Measurements from ENCODE around the gene LAMA5.

Gene LAMA5

DNA sequence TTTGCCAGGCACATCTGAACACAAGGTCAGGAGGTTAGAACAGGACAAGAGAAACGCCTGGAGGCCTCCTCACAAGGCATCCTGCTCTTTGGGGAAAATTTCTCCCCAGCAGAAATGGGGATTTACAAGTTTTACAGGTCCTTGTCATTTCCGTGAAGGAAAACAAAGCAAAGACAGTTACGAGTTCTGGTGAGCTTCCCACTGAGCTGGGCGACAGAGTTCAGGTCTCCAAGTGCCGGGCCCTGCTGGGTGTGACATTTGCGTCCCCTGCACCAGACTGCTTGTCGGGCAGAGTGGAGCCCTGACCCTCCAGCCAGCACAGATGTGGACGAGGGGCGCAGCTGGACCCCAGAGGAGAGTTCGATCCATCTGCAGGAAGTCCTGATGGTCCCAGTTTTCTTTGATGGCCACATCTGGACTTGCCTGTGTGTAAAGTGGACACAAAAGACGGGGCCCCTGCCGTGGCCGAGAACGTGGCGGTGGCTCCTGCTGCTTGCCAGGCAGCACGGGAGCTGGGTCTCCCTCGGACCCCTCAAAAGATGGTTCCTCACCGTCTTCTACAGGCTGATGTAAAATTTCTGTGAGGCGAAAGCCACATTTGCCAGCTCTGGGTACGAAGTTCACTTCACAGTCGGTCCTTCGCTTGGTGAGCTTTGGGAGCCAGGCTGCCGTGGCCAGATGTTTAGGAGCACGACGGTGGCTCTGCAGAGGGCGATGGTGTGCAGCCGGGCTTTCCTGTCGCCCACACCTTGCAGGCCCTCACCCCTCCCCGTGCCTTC is 69.5 kb downstream of the LAMA5 start:
- no peak for DNase-seq

DNA sequence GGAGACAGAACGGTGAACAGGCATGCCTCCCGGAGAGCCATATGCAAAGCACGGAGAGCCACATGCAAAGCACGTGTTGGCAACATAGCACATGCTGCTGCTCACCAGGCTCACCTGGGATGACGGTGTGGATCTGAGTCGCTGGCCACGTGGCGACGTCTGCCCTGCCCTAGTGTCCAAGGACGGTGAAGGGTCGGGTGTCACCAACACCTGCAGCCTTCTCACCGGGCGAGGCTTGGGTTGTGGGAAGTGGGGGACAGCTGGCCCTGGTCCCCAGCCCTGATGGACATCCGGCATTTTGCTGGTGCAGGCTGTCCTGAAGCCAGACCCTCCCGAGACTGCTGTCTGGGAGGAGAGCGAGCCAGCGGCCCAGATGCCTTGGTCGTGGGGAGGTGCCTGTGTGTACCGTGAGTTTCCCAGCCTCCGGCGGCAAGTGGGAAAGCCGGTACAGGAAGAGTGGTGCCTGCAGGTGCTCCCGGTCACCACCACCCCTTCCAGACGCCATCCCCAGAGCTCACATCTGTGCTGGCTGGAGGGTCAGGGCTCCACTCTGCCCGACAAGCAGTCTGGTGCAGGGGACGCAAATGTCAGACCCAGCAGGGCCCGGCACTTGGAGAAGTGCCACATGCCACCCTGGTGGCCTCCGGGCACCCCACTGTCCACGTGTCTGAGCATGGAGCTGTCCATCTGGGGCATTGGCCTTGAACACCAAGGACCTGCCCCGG is 70.2 kb downstream of the LAMA5 start:
- no peak for DNase-seq

DNA sequence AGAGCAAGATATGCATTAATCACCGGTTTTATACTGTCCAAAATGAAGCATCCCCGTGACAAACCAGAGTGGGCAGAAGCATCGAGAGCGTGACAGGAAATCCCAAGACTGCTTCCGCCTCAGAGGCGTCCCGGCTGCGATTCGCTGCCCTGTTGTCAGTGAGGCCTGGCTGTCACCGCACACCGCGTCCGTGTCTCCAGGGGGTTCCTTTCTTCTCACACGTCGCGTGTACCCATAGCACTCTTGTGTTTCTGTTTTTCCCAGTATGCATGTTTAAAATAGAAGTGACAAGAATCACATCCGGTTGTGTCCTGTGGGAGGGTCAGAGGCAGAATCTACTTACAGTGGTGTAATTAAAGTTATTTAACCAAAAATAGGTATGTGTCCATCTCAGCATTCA is 72.6 kb downstream of the LAMA5 start:
- DNase-seq: no peak

DNA sequence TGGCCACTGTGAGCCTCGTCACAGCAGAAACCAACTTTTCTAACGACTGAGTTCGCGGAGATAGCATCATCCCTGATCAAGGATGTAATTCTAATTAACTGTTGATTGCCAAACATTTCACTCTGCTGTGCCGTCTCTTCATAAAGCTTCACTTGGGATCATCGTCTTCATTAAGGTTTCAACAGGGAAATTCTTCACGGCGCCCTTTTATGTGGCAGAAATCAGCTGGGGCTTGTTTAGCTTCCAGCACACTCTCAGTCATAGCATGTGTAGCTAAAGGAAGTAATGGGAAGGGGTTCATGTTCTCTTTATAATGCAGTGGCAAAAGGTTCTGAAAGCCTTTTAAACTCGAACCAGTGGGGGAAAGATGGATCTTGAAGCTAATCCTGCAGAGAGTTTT is 73.2 kb downstream of the LAMA5 start:
- DNase-seq: no peak

DNA sequence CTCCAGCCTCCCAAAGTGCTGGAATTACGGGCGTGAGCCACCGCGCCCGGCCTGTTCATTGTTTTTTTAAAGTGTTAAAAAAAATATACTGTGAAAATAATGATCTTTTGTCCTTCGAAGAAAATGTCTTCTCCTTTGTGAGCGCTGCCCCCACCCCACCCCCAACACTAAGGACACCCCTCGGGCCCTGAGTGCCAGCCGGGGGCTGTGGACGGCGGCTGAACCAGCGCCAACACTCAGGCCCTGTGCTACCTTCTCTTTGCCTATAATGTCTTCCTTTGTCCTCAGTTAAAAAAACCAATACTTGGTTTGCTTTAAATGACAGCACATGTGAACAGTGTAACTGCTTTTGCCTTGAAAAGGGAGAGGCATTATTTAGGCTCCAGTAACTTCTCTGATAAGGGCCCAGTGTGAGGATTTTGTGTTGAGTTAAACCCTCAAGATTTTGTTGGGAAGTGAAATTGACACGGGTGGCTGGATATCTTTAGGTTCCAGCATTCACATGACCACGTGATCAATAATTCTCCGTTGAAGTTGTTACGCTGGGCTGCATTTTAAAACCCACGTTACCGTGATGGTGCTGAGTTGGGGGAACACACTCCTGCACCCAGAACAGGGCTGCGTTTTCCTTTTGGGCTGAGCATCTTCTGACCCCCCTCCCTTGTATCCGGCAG is 73.9 kb downstream of the LAMA5 start:
- no peak for DNase-seq

DNA sequence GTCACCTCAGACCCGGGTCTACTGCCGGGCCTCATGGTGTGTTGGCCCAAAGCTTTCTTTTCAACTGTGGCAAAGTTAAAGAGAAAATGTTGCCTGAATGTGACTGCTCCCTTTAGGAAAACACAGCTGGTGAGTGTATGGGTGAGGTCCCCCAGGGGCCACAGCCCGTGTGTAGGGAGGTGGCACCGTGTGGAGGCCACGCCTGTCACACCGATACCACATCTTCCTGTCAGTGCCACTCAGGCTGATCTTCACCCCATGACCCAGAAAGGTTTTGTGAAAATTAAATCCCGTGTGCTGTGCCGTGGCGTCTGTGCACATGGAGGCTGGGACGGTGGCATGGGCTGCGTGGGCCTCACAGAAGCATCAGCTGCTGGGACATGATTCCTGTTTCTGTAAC is 75.0 kb downstream of the LAMA5 start:
- no peak for DNase-seq

DNA sequence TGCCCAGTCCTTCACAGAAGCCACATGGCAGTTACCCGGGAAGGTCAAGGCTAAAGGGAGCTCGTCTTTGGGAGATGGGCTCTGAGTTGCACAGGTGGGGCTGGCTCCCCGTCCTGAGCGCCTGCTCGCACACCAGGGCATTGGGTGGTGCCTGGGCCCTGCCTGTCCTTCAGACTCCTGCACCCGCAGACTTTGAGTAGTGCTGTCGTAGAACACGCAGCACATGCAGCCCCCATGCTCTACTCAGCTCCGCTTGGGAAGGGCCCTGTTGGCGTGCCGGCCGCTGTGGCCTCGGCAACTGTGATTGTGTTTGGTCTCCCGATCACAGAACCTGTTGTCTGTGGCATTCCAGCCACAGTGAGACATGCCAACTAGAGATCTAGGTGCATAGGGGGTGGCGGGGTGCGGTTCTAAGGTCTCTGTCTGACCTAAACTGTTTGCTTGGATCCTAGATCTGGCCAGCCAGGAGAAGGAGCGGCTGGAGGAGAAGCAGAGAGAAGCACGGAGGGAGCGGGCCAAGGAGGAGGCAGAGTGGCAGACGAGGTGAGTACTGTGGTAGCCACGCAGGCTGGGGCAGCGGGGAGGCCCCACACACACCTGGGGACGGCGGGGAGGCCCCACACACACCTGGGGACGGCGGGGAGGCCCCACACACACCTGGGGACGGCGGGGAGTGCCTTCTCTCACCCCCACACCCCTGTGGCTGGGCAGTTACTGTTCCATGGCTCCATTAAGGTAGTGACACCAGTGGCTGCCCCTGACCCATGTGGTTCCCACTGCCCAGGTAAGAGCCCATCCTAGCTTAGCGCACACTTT is 75.7 kb downstream of the LAMA5 start:
- DNase-seq: no peak

DNA sequence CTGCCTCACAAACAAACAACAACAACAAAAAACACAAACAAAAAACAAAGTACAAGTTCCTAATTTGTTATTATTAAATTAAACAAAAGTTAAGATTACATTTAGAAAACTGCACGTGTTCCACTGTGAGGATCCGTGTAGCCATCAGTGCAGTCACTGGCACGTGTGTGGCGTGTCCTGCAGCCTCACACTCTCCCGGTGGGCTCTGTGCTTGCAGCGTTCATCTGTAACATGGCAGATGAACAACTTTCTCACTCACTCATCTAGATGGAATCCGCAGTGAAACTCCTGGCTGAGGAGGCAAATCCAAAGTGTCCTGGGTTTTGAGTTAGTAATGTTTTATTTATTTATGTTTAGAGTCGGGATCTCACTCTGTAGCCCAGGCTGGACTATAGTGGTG is 77.2 kb downstream of the LAMA5 start:
- DNase-seq: no peak

DNA sequence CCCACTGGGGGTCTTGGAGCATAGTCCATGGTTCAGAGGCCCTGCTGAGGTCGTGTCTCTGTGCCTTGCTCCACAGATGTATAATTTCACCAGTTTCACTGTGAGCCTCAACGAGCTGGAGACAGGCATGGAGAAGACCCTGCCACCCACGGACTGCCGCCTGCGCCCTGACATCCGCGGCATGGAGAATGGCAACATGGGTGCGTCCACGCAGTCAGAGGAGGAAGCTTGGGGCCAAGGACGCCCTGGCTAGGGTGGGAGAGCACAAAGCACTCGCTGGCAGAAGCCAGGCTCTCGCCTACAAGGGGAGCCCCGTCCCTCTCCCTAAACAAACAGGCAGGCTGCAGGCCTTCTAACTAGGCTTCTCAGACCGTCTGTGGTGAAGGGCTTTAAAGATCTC is 78.0 kb downstream of the LAMA5 start:
- DNase-seq: no peak

DNA sequence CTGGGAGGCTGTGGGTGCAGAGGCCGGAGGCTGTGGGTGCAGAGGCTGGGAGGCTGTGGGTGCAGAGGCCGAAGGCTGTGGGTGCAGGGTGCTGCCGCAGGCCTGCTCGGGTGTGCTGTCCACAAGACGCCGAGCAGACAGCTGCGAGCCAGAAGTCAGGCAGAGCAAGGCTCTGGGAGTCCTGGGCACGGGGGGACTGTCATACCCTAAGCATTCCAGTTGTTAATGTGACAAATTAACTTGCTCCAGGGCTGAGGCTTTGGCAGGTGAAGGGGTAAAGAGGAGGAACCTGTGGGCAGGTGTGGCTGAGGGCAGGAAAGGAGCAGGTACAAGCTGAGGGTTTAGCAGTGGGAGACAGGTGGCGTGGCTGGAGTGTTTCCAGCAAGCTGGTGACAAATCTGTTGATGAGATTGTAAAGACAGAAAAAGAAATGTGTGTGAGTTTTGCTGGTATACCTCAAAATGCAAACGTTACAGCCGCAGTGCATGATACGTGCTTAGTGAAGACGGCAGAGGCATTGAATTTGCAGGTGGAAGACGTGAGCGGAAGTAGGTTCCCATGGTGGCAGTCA is 78.5 kb downstream of the LAMA5 start:
- DNase-seq: no peak

DNA sequence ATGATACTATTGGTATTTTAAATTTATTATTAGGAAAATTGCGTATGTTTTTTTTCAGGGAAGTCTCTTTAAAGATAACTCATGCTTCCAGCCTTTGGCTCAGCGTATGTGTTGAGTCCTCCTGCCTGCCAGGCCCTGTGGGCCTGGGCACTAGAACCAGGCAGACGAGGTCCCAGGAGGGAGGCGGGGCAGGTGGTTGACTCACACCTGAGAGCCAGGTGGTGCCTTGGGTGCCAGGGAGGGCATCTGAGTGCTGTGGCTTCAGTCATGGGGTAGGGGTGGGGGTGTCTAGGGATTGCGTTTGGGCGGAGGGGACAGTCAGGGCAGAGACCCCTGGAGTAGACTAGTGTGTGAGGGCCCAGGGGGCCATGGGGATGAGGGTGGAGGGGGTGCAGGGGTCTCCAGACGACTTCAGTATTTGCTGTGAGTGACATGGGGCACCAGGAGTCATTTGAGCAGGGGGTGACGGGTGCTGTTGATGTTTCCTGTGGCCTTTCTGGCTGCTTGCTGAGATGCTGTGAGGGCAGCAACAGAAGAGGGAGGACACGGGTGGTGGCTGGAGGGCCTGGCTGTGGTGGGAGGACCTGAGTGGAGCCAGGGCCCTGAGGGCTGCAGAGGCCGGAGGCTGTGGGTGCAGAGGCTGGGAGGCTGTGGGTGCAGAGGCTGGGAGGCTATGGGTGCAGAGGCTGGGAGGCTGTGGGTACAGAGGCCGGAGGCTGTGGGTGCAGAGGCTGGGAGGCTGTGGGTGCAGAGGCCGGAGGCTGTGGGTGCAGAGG is 79.2 kb downstream of the LAMA5 start:
- no peak for DNase-seq

DNA sequence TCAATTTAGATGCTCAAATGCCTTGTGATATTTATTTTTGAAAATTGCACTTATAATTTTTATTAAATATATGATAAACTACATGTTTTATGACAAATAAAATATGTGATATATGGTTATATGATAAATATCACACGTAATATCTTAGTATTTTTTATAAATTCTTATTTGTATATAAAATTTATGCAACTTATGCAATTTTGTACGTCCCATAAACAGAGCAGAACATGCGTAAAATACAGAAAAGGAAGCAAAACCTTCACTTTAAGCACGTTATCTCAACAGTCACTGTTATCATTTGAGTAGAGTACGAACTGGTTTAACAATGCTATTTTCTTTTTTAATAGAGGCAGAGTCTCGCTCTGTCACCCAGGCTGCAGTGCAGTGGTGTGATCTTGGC is 80.0 kb downstream of the LAMA5 start:
- DNase-seq: no peak

DNA sequence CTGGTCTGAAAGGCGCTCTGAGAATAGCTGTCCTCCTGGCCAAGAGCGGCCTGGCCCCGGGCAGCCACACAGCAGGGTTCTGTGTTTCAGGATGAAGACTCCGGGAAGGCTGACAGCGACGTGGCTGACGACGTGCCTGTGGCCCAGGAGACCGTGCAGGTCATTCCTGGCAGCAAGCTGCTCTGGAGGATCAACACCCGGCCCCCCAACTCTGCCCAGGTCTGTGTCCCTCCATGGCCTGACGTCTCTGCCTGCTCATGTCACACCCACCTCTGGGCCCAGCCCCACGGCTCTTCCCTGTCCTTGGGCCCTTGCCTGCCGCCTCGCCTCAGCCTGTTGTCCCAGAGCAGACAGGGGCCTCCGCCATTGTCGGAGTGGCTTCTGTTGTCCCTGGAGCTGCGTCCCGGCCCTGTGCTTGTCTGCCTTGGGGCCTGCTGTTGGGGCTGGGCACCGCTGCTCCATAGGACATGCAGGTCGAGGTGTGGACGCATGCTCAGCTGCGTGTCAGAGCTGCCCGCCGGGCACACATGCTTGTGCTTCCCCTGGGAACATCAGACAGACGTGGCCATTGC is 80.5 kb downstream of the LAMA5 start:
- DNase-seq: no peak

DNA sequence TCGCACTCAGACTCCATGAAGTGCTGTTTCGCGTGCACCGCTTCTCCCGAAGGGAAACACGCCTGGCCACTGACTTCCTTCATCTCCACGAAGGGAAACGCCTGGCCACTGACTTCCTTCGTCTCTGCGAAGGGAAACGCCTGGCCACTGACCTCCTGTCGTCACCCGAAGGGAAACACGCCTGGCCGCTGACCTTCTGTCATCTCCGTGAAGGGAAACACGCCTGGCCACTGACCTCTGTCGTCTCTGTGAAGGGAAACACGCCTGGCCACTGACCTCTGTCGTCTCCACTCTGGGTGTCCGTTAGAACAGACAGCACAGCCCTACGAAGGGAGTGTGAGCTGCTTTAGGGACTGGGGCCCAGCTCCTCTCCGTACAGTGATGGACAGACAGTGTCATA is 81.4 kb downstream of the LAMA5 start:
- DNase-seq: no peak

DNA sequence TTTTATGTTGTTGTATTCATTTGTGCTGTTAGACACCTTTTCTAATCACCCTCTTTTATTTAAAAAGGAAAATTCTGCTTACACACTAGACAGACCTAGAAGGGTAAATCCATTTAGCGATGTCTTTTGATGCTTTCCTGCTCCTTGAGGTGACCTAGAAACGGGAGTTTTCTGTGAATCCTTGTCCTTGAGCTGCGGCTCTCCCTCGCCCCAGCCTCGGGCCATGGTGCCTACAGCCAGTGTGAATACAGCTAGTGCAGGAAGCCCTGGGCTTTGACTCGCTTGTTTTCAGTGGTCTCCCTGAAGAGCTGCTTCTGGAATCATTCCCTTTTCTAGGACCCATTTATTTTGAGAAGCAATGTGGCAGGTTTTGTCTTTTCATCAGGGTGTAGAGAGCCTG is 82.0 kb downstream of the LAMA5 start:
- DNase-seq: no peak

DNA sequence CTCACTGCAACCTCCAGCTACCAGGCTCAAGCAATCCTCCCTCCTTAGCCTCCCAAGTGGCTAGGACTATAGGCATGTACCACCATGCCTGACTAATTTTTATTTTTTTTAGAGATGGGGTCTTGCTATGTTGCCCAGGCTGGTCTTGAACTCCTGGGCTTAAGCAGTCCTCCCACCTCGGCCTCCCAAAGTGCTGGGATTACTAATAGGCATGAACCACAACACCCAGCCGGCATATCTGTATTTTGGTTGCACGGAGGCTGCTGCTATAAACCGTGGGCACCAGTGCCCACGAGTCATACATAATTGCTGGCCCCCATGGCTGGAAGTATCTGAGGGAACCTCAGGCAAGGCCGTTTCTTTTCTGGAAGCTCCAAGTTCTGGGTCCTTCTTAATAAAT is 82.7 kb downstream of the LAMA5 start:
- DNase-seq: no peak

DNA sequence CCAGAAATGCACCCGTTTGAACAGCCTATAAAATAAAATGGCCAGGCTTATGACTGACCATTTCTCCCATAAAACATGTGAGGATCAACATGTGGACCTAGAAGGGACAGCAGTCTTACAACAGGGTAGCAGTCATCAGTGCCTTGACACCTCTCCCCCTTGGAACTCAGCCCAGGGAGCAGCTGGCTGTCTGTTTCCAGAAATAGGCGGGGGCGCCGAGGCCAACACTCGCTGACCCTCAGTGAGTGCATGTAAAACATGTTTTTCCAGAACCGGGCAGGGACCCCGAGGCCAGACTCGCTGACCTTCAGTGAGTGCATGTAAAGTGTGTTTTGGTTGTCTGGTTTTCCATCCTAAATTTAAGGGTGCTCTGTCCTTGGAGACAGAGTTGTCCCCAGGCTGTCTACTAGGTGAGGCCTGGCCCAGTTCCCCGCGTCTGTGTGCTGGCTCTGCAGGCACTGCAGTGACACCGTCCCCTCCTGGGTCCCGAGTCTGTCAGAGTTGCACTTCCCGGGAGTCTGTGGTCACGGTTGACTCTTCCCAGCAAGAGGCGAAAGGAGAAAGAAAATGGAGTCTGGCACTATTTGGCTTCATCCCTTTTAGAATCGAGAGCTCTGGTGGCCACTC is 84.1 kb downstream of the LAMA5 start:
- no peak for DNase-seq

DNA sequence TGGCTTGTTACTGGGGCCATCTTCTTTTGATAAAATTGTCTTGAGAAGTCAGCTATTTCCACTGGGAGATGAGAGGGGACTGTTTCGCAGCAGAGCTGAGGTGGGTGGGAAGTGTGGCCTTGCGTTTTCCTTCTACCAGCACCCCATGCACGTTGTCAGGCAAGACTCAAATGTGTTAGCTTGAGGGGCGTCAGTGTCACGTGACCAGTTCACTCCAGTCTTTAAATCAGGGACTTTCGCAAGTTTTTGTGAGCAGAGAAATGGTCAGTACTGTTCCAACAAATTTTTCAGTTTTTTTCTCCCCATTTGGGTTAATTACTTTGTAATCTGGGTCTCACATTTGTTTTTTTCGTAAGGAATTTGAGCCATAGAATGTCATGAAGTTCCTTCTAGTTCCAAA is 85.0 kb downstream of the LAMA5 start:
- DNase-seq: no peak

DNA sequence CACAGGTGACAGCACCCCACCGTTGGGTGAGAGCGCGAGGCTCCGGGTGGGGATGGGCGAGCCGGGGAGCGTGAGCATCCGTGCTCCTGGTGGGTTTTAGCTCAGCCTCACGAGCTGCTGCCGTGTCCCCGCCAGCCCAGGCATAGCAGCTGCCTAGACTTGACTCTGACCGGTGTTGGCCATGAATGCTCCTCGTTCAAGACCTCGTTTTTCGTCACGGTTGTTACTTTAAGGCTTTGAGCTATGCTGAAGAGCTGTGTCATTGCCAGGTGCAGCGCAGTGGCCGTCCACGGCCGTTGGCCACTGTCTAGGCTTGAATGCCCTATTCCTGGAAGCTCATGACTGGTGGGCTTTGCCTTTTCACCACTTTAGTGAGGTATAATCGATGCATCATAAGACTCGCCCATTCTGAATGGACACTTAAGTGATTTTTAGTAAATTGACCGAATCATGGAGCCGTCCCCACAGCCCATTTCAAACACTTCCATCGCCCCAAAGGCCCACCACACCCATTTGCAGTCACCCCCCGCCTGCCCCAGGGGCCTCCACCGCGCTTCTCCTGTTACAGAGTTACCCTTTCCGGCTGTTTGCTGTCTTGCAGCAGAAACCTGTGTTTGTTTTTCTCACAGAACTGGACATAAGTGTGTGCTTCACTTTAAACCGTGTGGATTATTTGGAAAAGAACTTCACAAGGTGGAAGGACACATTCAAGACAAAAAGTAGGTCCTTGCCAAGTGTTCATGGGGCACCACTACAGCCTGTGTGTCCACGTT is 85.8 kb downstream of the LAMA5 start:
- no peak for DNase-seq

DNA sequence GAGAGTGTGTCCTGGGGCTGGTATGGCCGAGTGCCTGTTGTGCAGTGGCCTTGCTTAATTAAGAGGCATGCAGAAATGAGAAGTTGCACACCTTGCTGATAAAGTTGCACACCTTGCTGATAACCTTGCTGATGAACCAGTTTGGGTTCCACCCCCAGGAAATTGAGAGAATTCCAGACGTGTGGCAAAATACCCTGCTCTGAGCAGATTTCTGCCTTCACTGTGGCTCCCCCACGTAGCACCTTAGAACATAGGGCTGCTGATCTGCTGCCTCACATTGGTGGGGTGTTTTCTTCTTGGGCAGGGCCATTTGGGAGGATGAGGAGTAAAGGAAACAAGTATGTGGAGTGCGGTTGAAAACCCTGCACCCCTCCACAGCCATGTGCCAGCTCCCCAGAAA is 86.8 kb downstream of the LAMA5 start:
- DNase-seq: no peak
